Measurements from ENCODE around the gene ITIH1.

The ITIH1 gene

GRCh38 chr3:52841211-52841980 lies 64.0 kb downstream of the ITIH1 start:
- DNase-seq (ENCODE audit: low spot score): no peak

Measured in putamen (tissue), 1 donor.